GM12891 (cell line): Measurements from ENCODE around the gene SLX4IP.
A peak's percentile ranks its signal among the peaks of the same experiment; 100 is the strongest.

Experiments used
- DNase-seq: peaks from one replicate; pipeline ENCODE4 v3.0.0; 2011; ENCODE audit warnings: low spot score; ENCODE audit not compliant: insufficient read length
- FAIRE-seq: peaks from 2 replicates; lab custom pipeline; 2011; peaks lifted over from hg19 to GRCh38; lab: Jason Lieb, UNC
- PAX5 ChIP-seq: IDR thresholded peaks from 2 replicates; pipeline ENCODE4 v1.6.1; 2011; ENCODE audit warnings: low read length, moderate library complexity, mild to moderate bottlenecking; ENCODE audit not compliant: insufficient read depth, severe bottlenecking
- POLR2A ChIP-seq: IDR thresholded peaks from 2 replicates; pipeline ENCODE4 v1.6.1; 2011; ENCODE audit warnings: low read depth, low read length, control low read depth
- POLR2AphosphoS5 ChIP-seq: IDR thresholded peaks from 2 replicates; pipeline ENCODE4 v1.6.1; 2011; ENCODE audit warnings: low read depth, low read length, control low read depth
- POU2F2 ChIP-seq: IDR thresholded peaks from 2 replicates; pipeline ENCODE4 v1.6.1; 2011; ENCODE audit warnings: low read depth, mild to moderate bottlenecking, control low read depth, low read length, moderate library complexity
- SPI1 ChIP-seq: IDR thresholded peaks from 2 replicates; pipeline ENCODE4 v1.6.1; 2011; ENCODE audit warnings: low read depth, low read length, control low read depth
- TAF1 ChIP-seq: IDR thresholded peaks from 2 replicates; pipeline ENCODE4 v1.6.1; 2011; ENCODE audit warnings: low read depth, low read length, control low read depth

SLX4IP gene

GRCh38 chr20:10641467-10641866 lies 206.4 kb downstream of the SLX4IP start:
- TF ChIP-seq POLR2A (no peak), TAF1 (no peak), SPI1 (no peak), POLR2AphosphoS5 (no peak), PAX5 (no peak), POU2F2 (no peak)
- DNase-seq: no peak
- no peak for FAIRE-seq

GRCh38 chr20:10641893-10642292 lies 206.8 kb downstream of the SLX4IP start:
- TF ChIP-seq PAX5 (no peak), POLR2A (no peak), POLR2AphosphoS5 (no peak), POU2F2 (no peak), SPI1 (no peak), TAF1 (no peak)
- FAIRE-seq (no peak), DNase-seq (no peak)

GRCh38 chr20:10642856-10643559 lies 207.9 kb downstream of the SLX4IP start:
- TF ChIP-seq SPI1 (no peak), PAX5 (no peak), POLR2A (no peak), POU2F2 (no peak), POLR2AphosphoS5 (no peak), TAF1 (no peak)
- no peak for DNase-seq
- no peak for FAIRE-seq

- FAIRE-seq (no peak), DNase-seq (no peak)
- no peak for TF ChIP-seq POLR2A
- TF ChIP-seq TAF1: no peak
- no peak for TF ChIP-seq POU2F2
- no peak for TF ChIP-seq PAX5
- TF ChIP-seq SPI1: no peak
- no peak for TF ChIP-seq POLR2AphosphoS5
Measured at GRCh38 chr20:10643560-10643873, 208.4 kb downstream of the SLX4IP start.

GRCh38 chr20:10644458-10645204 lies 209.5 kb downstream of the SLX4IP start:
- FAIRE-seq (no peak), DNase-seq (peak; percentile 30)
- no peak for TF ChIP-seq SPI1
- TF ChIP-seq POLR2AphosphoS5: no peak
- no peak for TF ChIP-seq PAX5
- TF ChIP-seq TAF1: no peak
- no peak for TF ChIP-seq POU2F2
- no peak for TF ChIP-seq POLR2A

GRCh38 chr20:10645205-10645570 lies 210.1 kb downstream of the SLX4IP start:
- no peak for TF ChIP-seq SPI1
- TF ChIP-seq POLR2A: no peak
- no peak for TF ChIP-seq POU2F2
- FAIRE-seq: peak; percentile 45
- DNase-seq: no peak

- FAIRE-seq: no peak
- DNase-seq: no peak
- TF ChIP-seq POLR2A (no peak), PAX5 (no peak), SPI1 (no peak), POLR2AphosphoS5 (no peak), POU2F2 (no peak), TAF1 (no peak)
Measured at GRCh38 chr20:10646006-10646405, 210.9 kb downstream of the SLX4IP start.

GRCh38 chr20:10646886-10647420 lies 211.8 kb downstream of the SLX4IP start:
- TF ChIP-seq PAX5 (no peak), POLR2A (no peak), TAF1 (no peak)
- FAIRE-seq: no peak
- no peak for DNase-seq

GRCh38 chr20:10647471-10647870 lies 212.4 kb downstream of the SLX4IP start:
- FAIRE-seq: peak; percentile 76
- TF ChIP-seq PAX5 (no peak), POLR2A (no peak), POU2F2 (no peak), POLR2AphosphoS5 (no peak), SPI1 (no peak), TAF1 (no peak)
- peak; percentile 30 for DNase-seq
